K562 treated with DMSO at 1 percent for 4 hours (cell line): ENCODE data around the gene MPND. TPM values are rescaled to one million over a fixed set of nuclear protein-coding genes. Genes with fewer than 3 reads are reported as not detected.

Source experiments
- total RNA-seq: library from RNA; unstranded; fragments of 300-600 nt; gene quantifications from 2 replicates; pipeline ENCODE4 v1.2.3, GENCODE V29; 2022; ENCODE audit not compliant: insufficient read depth

Gene MPND, protein sequence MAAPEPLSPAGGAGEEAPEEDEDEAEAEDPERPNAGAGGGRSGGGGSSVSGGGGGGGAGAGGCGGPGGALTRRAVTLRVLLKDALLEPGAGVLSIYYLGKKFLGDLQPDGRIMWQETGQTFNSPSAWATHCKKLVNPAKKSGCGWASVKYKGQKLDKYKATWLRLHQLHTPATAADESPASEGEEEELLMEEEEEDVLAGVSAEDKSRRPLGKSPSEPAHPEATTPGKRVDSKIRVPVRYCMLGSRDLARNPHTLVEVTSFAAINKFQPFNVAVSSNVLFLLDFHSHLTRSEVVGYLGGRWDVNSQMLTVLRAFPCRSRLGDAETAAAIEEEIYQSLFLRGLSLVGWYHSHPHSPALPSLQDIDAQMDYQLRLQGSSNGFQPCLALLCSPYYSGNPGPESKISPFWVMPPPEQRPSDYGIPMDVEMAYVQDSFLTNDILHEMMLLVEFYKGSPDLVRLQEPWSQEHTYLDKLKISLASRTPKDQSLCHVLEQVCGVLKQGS
- total RNA-seq: 12.9 and 15.1 TPM in 2 replicates

DNA sequence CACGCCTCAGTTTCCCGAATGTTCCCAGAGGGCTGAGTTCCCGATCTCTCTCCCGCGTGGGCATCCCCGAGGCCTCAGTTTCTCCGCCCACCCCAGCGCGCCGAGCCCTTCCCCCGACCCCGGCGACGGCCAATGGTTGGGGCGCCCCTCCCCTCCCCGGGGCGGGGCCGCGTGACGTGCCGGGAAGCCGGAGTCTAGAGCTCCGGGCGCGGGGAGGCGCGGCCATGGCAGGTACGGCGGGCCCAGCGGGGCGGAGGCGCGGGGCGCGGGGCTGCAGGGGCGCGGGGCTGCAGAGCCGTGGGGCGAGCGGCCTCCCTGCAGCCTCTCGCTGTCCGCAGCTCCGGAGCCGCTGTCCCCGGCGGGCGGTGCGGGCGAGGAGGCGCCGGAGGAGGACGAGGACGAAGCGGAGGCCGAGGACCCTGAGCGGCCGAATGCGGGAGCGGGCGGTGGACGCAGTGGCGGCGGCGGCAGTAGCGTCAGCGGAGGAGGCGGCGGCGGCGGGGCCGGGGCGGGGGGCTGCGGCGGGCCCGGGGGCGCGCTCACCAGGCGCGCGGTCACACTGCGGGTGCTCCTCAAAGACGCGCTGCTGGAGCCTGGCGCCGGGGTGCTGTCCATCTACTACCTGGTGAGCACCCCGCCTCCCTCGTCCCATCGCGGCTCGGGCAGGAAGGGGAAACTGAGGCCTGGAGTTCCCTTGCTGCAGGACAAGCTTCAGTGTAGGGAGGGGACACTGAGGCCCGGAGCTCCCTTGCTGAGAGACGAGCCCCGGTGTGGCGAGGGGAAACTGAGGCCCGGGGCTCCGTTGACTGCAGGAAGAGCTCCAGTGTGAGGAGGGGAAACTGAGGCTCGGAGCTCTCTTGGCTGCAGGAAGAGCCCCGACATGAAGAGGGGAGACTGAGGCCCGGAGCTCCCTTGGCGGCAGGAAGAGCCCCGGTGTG, at the start of gene MPND:
MPND (plus strand) TSS at position 193 of the 938 bp plus-strand sequence; CDS start at position 225, 32 bp downstream.

DNA sequence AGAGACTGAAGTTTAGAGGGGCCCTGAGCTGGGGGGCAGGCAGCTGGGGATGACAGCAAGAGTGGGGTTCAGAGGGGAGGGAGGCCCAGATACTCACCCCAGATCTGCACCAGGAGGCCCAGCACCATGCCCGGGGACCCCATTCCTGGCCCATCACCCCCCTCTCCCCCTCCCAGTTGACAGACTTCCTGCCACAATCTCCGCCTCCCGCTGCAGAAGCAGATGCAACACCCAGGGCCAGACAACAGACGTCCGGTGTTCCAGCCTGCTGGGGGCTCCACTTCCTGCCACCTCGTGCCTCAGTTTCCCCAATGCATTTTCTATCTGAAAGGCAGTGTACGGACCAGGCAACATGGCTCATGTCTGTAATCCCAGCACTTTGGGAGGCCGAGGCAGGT, 41.1 kb upstream of the MPND start, which contains the start of gene TMIGD2:
TMIGD2 (minus strand) TSS at position 147 of the 398 bp plus-strand sequence; CDS start at position 143, 4 bp downstream.

DNA sequence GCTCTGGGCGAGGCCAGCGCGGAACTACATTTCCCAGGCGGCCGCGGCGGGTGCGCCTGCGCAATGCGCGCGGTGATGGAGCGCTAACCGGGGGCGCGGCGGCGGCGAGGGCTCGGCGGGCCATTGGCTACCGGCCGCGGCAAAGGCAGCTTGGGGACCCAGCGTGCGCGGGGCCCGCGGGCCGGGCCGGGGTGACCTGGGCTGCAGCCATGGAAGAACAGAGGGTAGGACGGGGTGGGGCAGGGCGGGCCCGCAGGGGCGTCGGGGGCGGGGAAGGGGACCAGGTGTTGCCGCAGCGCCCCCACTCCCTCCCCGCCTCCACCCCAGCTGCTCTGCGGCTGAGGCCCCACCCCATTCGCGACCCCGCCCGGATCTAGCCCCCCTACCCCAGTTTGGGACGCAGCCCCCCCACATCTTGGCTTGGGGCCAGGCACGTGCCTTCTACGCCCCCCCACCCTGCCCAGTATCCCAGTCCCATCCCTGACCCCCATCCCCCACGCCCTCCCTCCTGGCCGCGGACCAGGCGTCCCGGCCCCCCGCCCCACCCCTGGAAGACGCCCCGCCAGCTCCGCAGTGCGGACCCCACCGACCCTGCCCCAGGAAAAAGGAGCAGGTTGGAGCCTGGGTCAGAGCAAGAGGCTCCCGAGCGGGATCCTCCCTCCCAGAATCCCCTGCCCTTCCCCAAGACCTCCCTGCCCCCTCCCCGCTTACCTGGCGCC, 38.7 kb upstream of the MPND start, which contains the start of gene FSD1:
FSD1 (plus strand) TSS at position 61 of the 719 bp plus-strand sequence; CDS start at position 210, 149 bp downstream.

DNA sequence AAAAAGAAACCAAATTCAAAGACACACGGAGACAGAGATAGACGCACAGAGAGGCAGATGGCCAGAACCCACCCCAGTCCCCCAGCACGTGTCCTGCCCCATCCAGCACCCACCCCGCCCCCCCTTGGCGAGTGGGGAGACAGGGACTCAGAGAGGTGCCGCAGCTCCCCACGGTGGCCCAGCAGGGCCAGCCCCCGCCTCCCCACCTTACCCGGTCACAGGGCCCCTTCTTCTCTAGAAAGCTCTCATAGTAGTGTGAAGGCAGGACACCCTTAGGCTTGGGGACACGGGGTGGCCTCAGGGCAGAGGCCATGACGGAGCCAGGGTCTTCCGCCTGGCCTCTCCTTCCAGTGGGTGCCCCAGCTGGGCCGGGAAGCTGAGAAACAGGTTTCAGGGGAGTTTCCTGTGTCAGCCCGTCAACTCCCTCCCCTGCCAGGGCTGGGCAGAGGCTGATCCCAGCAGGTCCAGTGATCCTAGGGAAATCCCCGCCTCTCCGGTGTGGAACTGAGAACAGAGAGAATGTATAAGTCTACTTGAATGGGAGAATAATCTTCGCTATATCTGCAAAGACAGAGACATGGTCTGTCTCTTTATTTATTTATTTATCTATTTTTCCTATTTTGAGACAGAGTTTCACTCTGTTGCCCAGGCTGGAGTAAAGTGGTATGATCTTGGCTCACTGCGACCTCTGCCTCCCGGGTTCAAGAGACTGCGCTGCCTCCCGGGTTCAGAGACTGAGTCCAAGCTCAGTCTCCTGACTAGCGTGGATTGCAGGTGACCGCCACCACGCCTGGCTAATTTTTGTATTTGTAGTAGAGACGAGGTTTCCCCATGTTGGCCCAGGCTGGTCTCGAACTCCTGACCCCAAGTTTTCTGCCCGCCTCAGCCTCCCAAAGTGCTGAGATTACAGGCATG, 4.7 kb upstream of the MPND start, which contains the start of gene STAP2:
STAP2 (minus strand) TSS at position 387 of the 915 bp plus-strand sequence; CDS start at position 313, 74 bp downstream.

DNA sequence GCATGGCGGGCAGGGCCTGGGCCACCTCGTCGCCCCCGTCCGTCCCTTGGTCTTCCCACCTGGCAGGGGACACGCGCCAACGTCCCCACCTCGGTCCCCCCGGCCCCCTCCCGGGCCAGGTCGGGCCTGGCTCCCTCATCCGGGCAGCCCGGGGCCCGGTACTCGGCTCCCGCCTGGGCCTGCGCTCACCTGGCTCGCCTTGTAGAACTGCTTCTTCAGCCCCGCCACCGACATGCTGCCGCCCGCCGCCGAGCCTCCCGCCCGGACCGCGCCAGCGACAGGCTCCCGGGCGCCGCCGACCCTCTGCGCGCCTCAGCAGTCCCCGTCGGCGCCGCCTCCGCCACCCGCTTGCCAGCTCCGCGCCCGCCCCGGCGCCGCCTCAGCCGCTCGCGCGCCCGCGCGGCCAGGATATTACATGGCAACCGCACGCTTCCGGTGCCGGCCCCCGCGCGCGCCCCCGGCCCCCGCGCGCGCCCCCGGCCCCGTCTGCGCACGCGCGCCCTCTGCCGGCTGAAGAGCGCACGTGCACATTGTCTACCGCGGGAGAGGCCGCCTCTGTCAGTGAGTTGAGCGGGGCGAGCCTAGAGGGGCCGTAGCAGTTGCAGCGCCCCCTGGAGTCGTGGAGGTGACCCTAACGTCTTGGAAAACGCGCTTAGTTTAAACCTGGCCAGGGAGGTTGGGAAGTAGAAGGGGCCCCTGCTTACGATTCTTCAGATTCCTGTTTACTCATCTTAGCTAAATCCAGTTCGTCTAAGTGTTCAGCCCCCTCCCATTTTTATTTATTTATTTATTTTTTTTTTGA, 57.0 kb downstream of the MPND start, which contains the start of gene SH3GL1:
SH3GL1 (minus strand) TSS at position 413 of the 802 bp plus-strand sequence; CDS start at position 234, 179 bp downstream.

DNA sequence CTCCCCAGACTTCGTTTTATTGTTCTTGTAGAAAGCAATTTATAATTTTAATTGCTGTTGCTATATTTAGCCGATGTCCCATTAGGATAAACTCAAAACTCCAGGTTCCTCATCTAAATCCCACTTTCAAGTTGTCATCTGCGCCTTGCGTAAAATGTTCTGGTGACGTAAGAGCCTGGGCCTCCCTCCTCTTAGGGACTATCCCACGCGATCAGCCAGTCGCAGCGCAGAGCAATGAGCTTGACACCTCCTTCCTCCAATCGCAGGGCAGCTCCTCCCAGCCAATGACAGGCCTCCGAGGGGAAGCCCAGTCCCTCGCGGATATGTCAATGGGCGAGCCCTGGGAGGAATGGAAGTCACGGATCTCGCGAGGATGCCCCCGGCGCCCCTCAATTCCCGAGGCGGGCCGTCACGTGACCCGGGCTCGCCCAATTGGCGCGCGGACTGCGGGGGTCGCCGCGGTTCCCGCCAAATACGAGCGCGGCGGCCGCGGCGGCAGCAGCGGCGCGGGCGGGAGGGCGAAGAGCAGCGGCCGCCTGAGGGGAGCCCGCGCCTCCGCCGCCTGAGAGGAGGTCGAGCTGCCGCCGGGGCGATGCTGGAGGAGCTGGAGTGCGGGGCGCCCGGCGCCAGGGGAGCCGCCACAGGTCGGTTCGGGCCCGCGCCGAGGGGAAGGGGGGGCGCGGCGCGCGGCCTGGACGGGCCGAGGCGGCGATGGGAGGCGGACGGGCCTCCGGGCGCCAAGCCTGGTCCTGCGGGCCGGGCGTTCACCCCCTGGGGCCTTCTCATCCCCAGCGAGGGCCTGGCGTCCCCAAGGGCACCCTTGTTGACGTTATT, 59.0 kb downstream of the MPND start, which contains the start of gene CHAF1A:
CHAF1A (plus strand) TSS at position 470 of the 834 bp plus-strand sequence; CDS start at position 593, 123 bp downstream.

Other genes starting within 250 kb of the MPND start
- 283 and 292 TPM in 2 replicates for gene MAP2K2, start 219.4 kb upstream of the MPND start, total RNA-seq
- not detected in 2 replicates for gene CREB3L3, start 189.9 kb upstream of the MPND start, total RNA-seq
- gene SIRT6, start 161.0 kb upstream of the MPND start, total RNA-seq: 30.7 and 40.3 TPM in 2 replicates
- gene ANKRD24, start 160.9 kb upstream of the MPND start, total RNA-seq: 0.24 and 0.30 TPM in 2 replicates
- gene EBI3, start 114.0 kb upstream of the MPND start, total RNA-seq: 0.85 TPM in 1 of 2 replicates, not detected in the other
- 25.6 and 27.0 TPM in 2 replicates for gene YJU2, start 96.5 kb upstream of the MPND start, total RNA-seq
- gene SHD, start 64.3 kb upstream of the MPND start, total RNA-seq: 0.55 and 1.1 TPM in 2 replicates
- gene TMIGD2, start 41.2 kb upstream of the MPND start, total RNA-seq: not detected in 2 replicates
- gene FSD1, start 39.0 kb upstream of the MPND start, total RNA-seq: 0.74 and 0.93 TPM in 2 replicates
- 0.70 and 0.85 TPM in 2 replicates for gene STAP2, start 4.7 kb upstream of the MPND start, total RNA-seq
- gene SH3GL1, start 57.0 kb downstream of the MPND start, total RNA-seq: 77.3 and 84.6 TPM in 2 replicates
- gene CHAF1A, start 59.1 kb downstream of the MPND start, total RNA-seq: 58.3 and 66.5 TPM in 2 replicates
- 120 and 153 TPM in 2 replicates for gene UBXN6, start 114.2 kb downstream of the MPND start, total RNA-seq
- 38.3 and 46.6 TPM in 2 replicates for gene HDGFL2, start 128.7 kb downstream of the MPND start, total RNA-seq
- 0.22 and 0.23 TPM in 2 replicates for gene PLIN4, start 174.9 kb downstream of the MPND start, total RNA-seq
- gene PLIN5, start 191.7 kb downstream of the MPND start, total RNA-seq: 1.2 TPM in 1 of 2 replicates, not detected in the other
- 15.1 and 16.1 TPM in 2 replicates for gene LRG1, start 196.5 kb downstream of the MPND start, total RNA-seq
- 2.4 and 3.2 TPM in 2 replicates for gene SEMA6B, start 216.1 kb downstream of the MPND start, total RNA-seq